Immature natural killer cell (primary cell): ENCODE measurements around the gene SPECC1. TPM values are rescaled to one million over a fixed set of nuclear protein-coding genes. Genes with fewer than 3 reads are reported as not detected.

Experiments used
- DNase-seq, 3 donors: peaks; one replicate each; pipeline ENCODE4 v3.0.0; 2022; ENCODE audit warnings: mixed read lengths in 1 of 3
- H3K27ac Mint-ChIP-seq, 6 donors: one replicate each; pipeline ENCODE4 v1.8.0; 2020; ENCODE audit warnings: mixed read lengths in 6 of 6, mild to moderate bottlenecking in 5 of 6, inconsistent platforms in 4 of 6, moderate library complexity in 3 of 6
- H3K27me3 Mint-ChIP-seq, 3 donors: one replicate each; pipeline ENCODE4 v1.8.0; 2020 to 2021; ENCODE audit warnings: low read depth in 3 of 3, mild to moderate bottlenecking in 3 of 3, mixed read lengths in 3 of 3, moderate library complexity in 3 of 3, inconsistent platforms in 1 of 3
- H3K36me3 Mint-ChIP-seq, 3 donors: one replicate each; pipeline ENCODE4 v1.8.0; 2020; ENCODE audit warnings: mixed read lengths in 3 of 3, inconsistent platforms in 2 of 3, mild to moderate bottlenecking in 2 of 3
- H3K4me1 Mint-ChIP-seq, 2 donors: one replicate each; pipeline ENCODE4 v1.8.0; 2020; ENCODE audit warnings: inconsistent platforms in 2 of 2, mild to moderate bottlenecking in 2 of 2, mixed read lengths in 2 of 2, moderate library complexity in 1 of 2
- H3K4me3 Mint-ChIP-seq, 5 donors: one replicate each; pipeline ENCODE4 v1.8.0; 2020; ENCODE audit warnings: mild to moderate bottlenecking in 5 of 5, mixed read lengths in 5 of 5, inconsistent platforms in 3 of 5, moderate library complexity in 3 of 5
- H3K9me3 Mint-ChIP-seq, 6 donors: one replicate each; pipeline ENCODE4 v1.8.0; 2020; ENCODE audit warnings: mild to moderate bottlenecking in 6 of 6, mixed read lengths in 6 of 6, inconsistent platforms in 4 of 6, moderate library complexity in 3 of 6
- polyA plus RNA-seq, 3 donors: library from polyadenylated mRNA; unstranded; fragments of 300-500 nt; fragmentation: Illumina TruSeq; gene quantifications; one replicate each; pipeline ENCODE4 v1.2.3, GENCODE V29; 2021

The SPECC1 gene
- polyA plus RNA-seq, 3 donors from 2014 or later, result 6.0 to 43.3 (median 25.5) TPM

DNA sequence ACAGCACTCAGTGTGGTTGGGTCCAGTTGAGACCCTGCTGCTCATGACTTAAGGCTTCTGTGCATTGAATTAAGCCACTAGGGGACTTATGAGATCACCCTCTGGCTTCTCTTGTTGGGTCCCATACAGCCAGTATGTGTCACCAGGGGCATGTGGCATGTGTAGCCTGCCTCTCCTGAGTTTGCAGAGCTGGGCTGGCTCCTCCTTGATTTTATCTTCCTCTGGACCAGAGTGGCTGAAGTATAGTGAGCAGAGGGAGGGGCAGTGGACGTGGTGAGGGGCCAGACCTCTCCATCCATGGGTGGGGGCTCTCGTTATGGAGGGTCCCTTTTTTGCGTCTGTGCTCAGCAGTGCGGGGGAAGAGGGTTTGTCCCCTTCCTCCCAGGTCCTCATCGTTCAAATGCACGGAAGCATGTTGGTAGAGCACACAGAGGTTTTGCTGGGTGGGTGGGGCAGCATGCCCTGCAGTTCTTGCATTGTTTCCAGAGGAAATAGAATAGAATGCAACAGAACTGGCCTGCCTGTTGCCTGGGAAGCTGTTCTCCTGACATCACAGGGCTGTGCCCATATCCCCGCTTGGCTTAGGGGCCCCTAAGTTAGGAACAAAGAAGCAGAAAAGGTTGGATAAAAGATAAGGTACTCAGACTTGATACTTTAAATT is 77.4 kb downstream of the SPECC1 start:
- Mint-ChIP-seq H3K27me3 (peaks cover 0 to 5% (median 2%) of the 10 kb centered on the region in 3 donors), H3K36me3 (peaks cover 0 to 4% (median 0%) of the 10 kb centered on the region in 3 donors), H3K4me3 (no peak overlapping the region), H3K4me1 (peaks cover 13 to 49% of the 10 kb centered on the region in 2 donors), H3K27ac (peak overlapping the region in 1 of 6 donors; percentile 45), H3K9me3 (no peaks in the 10 kb centered on the region)
- DNase-seq, result no peak

- H3K36me3 Mint-ChIP-seq, result no peaks in the 10 kb centered on the region
- no peak overlapping the region for H3K4me3 Mint-ChIP-seq
Observed at GRCh38 chr17:20087538-20088250, 78.5 kb downstream of the SPECC1 start.

GRCh38 chr17:20089756-20090547 is 80.8 kb downstream of the SPECC1 start:
- Mint-ChIP-seq H3K36me3 (no peaks in the 10 kb centered on the region), H3K4me3 (no peak overlapping the region), H3K4me1 (peaks cover 12 to 50% of the 10 kb centered on the region in 2 donors), H3K9me3 (no peaks in the 10 kb centered on the region), H3K27me3 (peaks cover 2 to 7% (median 2%) of the 10 kb centered on the region in 3 donors), H3K27ac (peak overlapping the region in 5 of 6 donors; percentile 1 to 73 (median 49))
- no peak for DNase-seq

More at GRCh38 chr17:20087538-20088250, 78.5 kb downstream of the SPECC1 start:
- Mint-ChIP-seq H3K4me1 (peaks cover 11 to 54% of the 10 kb centered on the region in 2 donors), H3K27me3 (peaks cover 2 to 5% (median 2%) of the 10 kb centered on the region in 3 donors), H3K27ac (peak overlapping the region in 2 of 6 donors; percentile 21 to 29), H3K9me3 (no peaks in the 10 kb centered on the region)
- DNase-seq, result no peak

DNA sequence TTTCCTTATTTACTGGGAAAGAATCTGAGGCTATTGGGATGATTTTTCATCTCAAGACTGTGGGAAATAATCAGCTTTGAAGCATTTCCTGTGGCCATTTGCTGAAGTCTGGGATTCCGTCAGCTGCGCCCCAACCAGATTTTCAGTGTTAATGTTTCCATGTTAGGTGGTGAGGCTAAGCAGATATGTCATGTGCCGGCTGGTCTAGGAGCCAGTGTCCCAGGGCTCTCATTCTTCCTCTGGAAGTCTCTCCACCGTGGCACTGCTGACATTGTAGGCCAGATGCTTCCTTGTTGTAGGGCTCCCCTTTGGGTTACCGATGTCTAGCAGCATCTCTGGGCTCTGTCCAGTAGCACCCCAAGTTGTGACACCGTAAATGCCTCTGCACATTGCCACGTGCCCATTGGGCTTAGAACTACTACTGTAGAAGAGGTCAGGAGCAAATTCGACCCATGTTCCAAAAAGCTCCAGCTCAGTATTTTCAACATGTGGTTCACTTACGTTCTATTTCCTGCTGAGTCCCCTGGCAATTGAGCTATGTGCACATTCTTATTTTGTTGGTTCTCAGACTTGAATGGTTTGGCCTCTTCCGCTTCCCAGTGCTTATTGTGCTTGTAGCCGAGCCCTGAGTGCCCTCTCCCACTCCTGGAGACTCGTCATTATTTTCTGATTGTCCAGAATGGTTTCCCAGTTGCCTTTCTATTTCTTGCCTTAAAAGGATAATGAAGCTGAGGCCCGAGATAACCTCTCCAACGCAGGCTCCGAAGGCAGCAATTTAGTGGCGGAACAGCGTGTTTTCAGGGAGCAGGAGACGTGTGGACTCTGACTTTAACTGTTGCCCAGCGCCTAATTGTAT is 82.2 kb downstream of the SPECC1 start:
- peaks cover 16 to 58% of the 10 kb centered on the region in 2 donors for H3K4me1 Mint-ChIP-seq
- no peak overlapping the region for H3K4me3 Mint-ChIP-seq
- H3K27me3 Mint-ChIP-seq, result peaks cover 0 to 6% (median 2%) of the 10 kb centered on the region in 3 donors
- peaks cover 0 to 3% (median 0%) of the 10 kb centered on the region in 3 donors for H3K36me3 Mint-ChIP-seq
- H3K27ac Mint-ChIP-seq, result peak overlapping the region in 2 of 6 donors; percentile 49 to 76
- no peak for DNase-seq
- H3K9me3 Mint-ChIP-seq, result no peaks in the 10 kb centered on the region

- peaks cover 0 to 5% (median 4%) of the 10 kb centered on the region in 3 donors for H3K36me3 Mint-ChIP-seq
- peak overlapping the region in 1 of 6 donors; percentile 36 for H3K27ac Mint-ChIP-seq
- H3K4me3 Mint-ChIP-seq, result no peak overlapping the region
- no peaks in the 10 kb centered on the region for H3K9me3 Mint-ChIP-seq
- H3K27me3 Mint-ChIP-seq, result peaks cover 0 to 4% (median 2%) of the 10 kb centered on the region in 3 donors
- H3K4me1 Mint-ChIP-seq, result peaks cover 16 to 56% of the 10 kb centered on the region in 2 donors
- no peak for DNase-seq
Observed at GRCh38 chr17:20092261-20092867, 83.2 kb downstream of the SPECC1 start.

GRCh38 chr17:20092973-20093626 is 83.9 kb downstream of the SPECC1 start:
- peaks cover 0 to 12% (median 11%) of the 10 kb centered on the region in 3 donors for H3K36me3 Mint-ChIP-seq
- DNase-seq, result no peak
- no peaks in the 10 kb centered on the region for H3K9me3 Mint-ChIP-seq
- H3K4me3 Mint-ChIP-seq, result no peak overlapping the region
- H3K27me3 Mint-ChIP-seq, result peaks cover 0 to 4% (median 2%) of the 10 kb centered on the region in 3 donors
- peak overlapping the region in 2 of 6 donors; percentile 69 to 87 for H3K27ac Mint-ChIP-seq
- H3K4me1 Mint-ChIP-seq, result peaks cover 16 to 50% of the 10 kb centered on the region in 2 donors

DNA sequence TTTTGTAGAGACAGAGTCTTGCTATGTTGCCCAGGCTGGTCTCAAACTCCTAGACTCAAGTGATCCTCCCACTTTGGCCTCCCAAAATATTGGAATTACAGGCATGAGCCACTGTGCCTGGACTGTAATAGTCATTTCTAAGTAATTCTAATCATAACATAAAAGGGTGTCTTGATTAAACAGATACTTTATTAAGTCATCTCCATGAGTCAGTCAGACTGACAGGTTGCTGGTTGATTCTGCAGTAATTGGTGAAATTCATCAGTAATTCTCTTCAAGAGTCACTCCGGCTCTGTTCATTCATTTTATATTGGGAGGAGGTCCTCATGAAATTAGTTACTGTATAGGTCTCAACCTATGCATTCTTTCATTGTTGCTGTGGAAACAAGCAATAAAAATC is 85.6 kb downstream of the SPECC1 start:
- Mint-ChIP-seq H3K27me3 (peaks cover 0 to 2% (median 2%) of the 10 kb centered on the region in 3 donors), H3K4me1 (peaks cover 13 to 40% of the 10 kb centered on the region in 2 donors), H3K27ac (no peak overlapping the region), H3K36me3 (peaks cover 4 to 20% (median 19%) of the 10 kb centered on the region in 3 donors), H3K9me3 (no peaks in the 10 kb centered on the region), H3K4me3 (no peak overlapping the region)
- no peak for DNase-seq

GRCh38 chr17:20095336-20096080 is 86.3 kb downstream of the SPECC1 start:
- Mint-ChIP-seq H3K27ac (no peak overlapping the region), H3K4me3 (no peak overlapping the region), H3K36me3 (peaks cover 4 to 20% (median 19%) of the 10 kb centered on the region in 3 donors), H3K27me3 (peaks cover 0 to 2% (median 2%) of the 10 kb centered on the region in 3 donors), H3K4me1 (peaks cover 9 to 33% of the 10 kb centered on the region in 2 donors), H3K9me3 (no peaks in the 10 kb centered on the region)
- DNase-seq, result no peak

DNA sequence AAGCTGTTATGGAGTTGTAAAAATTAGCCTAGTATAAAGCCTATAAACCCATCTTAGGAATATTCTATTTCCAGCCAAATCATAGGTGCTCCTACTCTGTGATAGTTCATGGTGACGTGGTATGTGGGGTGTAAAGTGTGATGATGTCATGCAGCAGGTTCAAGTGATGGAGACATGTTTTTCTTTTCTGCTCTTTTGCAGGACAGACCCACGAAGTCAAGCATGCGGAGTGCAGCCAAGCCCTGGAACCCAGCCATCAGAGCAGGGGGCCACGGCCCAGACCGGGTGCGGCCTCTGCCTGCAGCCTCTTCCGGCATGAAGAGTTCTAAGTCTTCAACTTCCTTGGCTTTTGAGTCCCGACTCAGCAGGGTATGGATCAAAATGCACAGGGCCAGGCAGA is 87.3 kb downstream of the SPECC1 start:
- no peaks in the 10 kb centered on the region for H3K9me3 Mint-ChIP-seq
- peaks cover 0 to 2% (median 2%) of the 10 kb centered on the region in 3 donors for H3K27me3 Mint-ChIP-seq
- H3K36me3 Mint-ChIP-seq, result peaks cover 4 to 25% (median 25%) of the 10 kb centered on the region in 3 donors
- H3K4me3 Mint-ChIP-seq, result no peak overlapping the region
- H3K27ac Mint-ChIP-seq, result peak overlapping the region in 1 of 6 donors; percentile 6
- H3K4me1 Mint-ChIP-seq, result peaks cover 5 to 28% of the 10 kb centered on the region in 2 donors
- no peak for DNase-seq

GRCh38 chr17:20097330-20097729 is 88.2 kb downstream of the SPECC1 start:
- H3K9me3 Mint-ChIP-seq, result no peaks in the 10 kb centered on the region
- no peak overlapping the region for H3K27ac Mint-ChIP-seq
- DNase-seq, result no peak
- H3K27me3 Mint-ChIP-seq, result peaks cover 0 to 2% (median 1%) of the 10 kb centered on the region in 3 donors
- peaks cover 4 to 31% (median 30%) of the 10 kb centered on the region in 3 donors for H3K36me3 Mint-ChIP-seq
- peaks cover 5 to 26% of the 10 kb centered on the region in 2 donors for H3K4me1 Mint-ChIP-seq
- H3K4me3 Mint-ChIP-seq, result no peak overlapping the region

GRCh38 chr17:20098314-20098713 is 89.2 kb downstream of the SPECC1 start:
- DNase-seq, result no peak
- no peak overlapping the region for H3K27ac Mint-ChIP-seq

More at GRCh38 chr17:20098314-20098713, 89.2 kb downstream of the SPECC1 start:
- Mint-ChIP-seq H3K4me1 (peaks cover 5 to 19% of the 10 kb centered on the region in 2 donors), H3K9me3 (no peaks in the 10 kb centered on the region), H3K27me3 (peaks cover 0 to under 1% (median 0%) of the 10 kb centered on the region in 3 donors), H3K4me3 (no peak overlapping the region), H3K36me3 (peaks cover 4 to 35% (median 35%) of the 10 kb centered on the region in 3 donors)
